K562 (cell line): Measurements from ENCODE around the gene NAB1. TPM values are rescaled to one million over a fixed set of nuclear protein-coding genes. Genes with fewer than 3 reads are reported as not detected.

Experiments
- ATAC-seq: fragments of 200-7000 bp; cut with Tn5 transposase; 3 replicates; pipeline ENCODE4 v1.9.1; 2020; ENCODE audit warnings: moderate library complexity
- BruUV-seq: library from RNA; stranded (reverse); fragments of 400-500 nt; replicated peaks from 2 replicates; lab custom pipeline; 2021; lab: Mats Ljungman, UMichigan
- CTCF ChIA-PET: fragments of 300-600 bp; formaldehyde crosslinking; extraction: SDS; loops from one replicate; lab custom pipeline; 2021; ENCODE audit warnings: low intra/inter-chr PET ratio; lab: Yijun Ruan, JAX
- POLR2A ChIA-PET: fragments of 300-600, 350-650 bp; sonication (Branson Sonifier 250); formaldehyde crosslinking; extraction: SDS; loops from one replicate; lab custom pipeline; 2021; ENCODE audit warnings: antibody characterized with exemption, inconsistent platforms; lab: Yijun Ruan, JAX
- DNase-seq, 4 experiments: peaks; one replicate each; pipeline versions ENCODE4 v3.0.0 to v3.0.0-alpha.2; 2011 to 2018; ENCODE audit warnings: low spot score in 3 of 4, mixed read lengths in 3 of 4; ENCODE audit errors: extremely low read depth in 1 of 4
- FAIRE-seq: peaks from 2 replicates; lab custom pipeline; 2011; peaks lifted over from hg19 to GRCh38; lab: Jason Lieb, UNC
- H2AFZ ChIP-seq: 2 replicates; pipeline ENCODE4 v1.6.0; 2011; ENCODE audit warnings: low read depth, low read length, control low read depth, inconsistent platforms
- H3K27ac ChIP-seq: fragments of 200-600 bp; 3 replicates; pipeline ENCODE4 v1.8.0; 2011; ENCODE audit warnings: low read depth, mild to moderate bottlenecking, control low read depth, inconsistent platforms, low read length, moderate library complexity, mixed read lengths; ENCODE audit errors: extremely low read depth
- H3K27me3 ChIP-seq, 2 experiments: fragments of 300-600 bp in 1 of 2; 2 replicates in 1 of 2; 3 replicates in 1 of 2; pipeline versions ENCODE4 v1.6.0 to v1.8.0; 2011; ENCODE audit warnings: inconsistent platforms in 2 of 2, low read length in 2 of 2, mild to moderate bottlenecking in 1 of 2, mixed read lengths in 1 of 2, moderate library complexity in 1 of 2; ENCODE audit not compliant: control insufficient read depth in 2 of 2, insufficient read depth in 2 of 2
- H3K36me3 ChIP-seq: fragments of 300-600 bp; 3 replicates; pipeline ENCODE4 v1.8.0; 2011; ENCODE audit warnings: mild to moderate bottlenecking, low read length, inconsistent platforms; ENCODE audit not compliant: control insufficient read depth, insufficient read depth
- H3K4me1 ChIP-seq, 2 experiments: fragments of 200-600 bp in 1 of 2; replicated peaks in 1 of 2; 2 replicates in 1 of 2; 3 replicates in 1 of 2; pipeline versions ENCODE4 v1.5.1 to v1.8.0; 2011; ENCODE audit warnings: inconsistent platforms in 2 of 2, low read length in 2 of 2, mild to moderate bottlenecking in 1 of 2, mixed read lengths in 1 of 2, moderate library complexity in 1 of 2; ENCODE audit not compliant: control insufficient read depth in 2 of 2, insufficient read depth in 2 of 2
- H3K4me2 ChIP-seq: 2 replicates; pipeline ENCODE4 v1.6.1; 2011; ENCODE audit warnings: low read length, control low read depth, inconsistent platforms, mixed read lengths; ENCODE audit not compliant: insufficient read depth
- H3K4me3 ChIP-seq: fragments of 200-600 bp; sonication (generic), shearing (Covaris generic); 2 replicates; pipeline ENCODE4 v1.5.1; 2016; ENCODE audit warnings: control low read depth, inconsistent platforms
- H3K79me2 ChIP-seq: fragments of 200-600 bp; 3 replicates; pipeline ENCODE4 v1.8.0; 2011; ENCODE audit warnings: low read length, inconsistent platforms; ENCODE audit not compliant: control insufficient read depth, insufficient read depth
- H3K9ac ChIP-seq, 2 experiments: 2 replicates each; pipeline versions ENCODE4 v1.6.0 to v1.6.1; 2011; ENCODE audit warnings: low read depth in 2 of 2, low read length in 2 of 2, control low read depth in 1 of 2, inconsistent platforms in 1 of 2, mild to moderate bottlenecking in 1 of 2, mixed read lengths in 1 of 2; ENCODE audit not compliant: insufficient read depth in 1 of 2
- H3K9me1 ChIP-seq: one replicate; pipeline ENCODE4 v1.6.0; 2011; ENCODE audit warnings: inconsistent platforms, mild to moderate bottlenecking, low read length, moderate library complexity; ENCODE audit not compliant: control insufficient read depth, insufficient read depth
- H3K9me3 ChIP-seq: replicated peaks from 2 replicates; pipeline ENCODE4 v1.5.1; 2011; ENCODE audit warnings: low read depth, low read length, inconsistent platforms; ENCODE audit not compliant: control insufficient read depth, insufficient read depth
- H4K20me1 ChIP-seq: replicated peaks from 2 replicates; pipeline ENCODE4 v1.6.1; 2011; ENCODE audit warnings: low read length, inconsistent platforms, mixed read lengths; ENCODE audit not compliant: control insufficient read depth, insufficient read depth
- E2F1 ChIP-seq: sonication (generic); formaldehyde crosslinking; IDR thresholded peaks from 2 replicates; pipeline ENCODE4 v1.8.1; 2023; ENCODE audit warnings: mild to moderate bottlenecking, missing genetic modification reagents, moderate library complexity
- JUND ChIP-seq, 2 experiments: IDR thresholded peaks; 2 replicates in 1 of 2; 3 replicates in 1 of 2; pipeline ENCODE4 v1.6.1; 2011; ENCODE audit warnings: borderline replicate concordance in 2 of 2, low read depth in 2 of 2, low read length in 2 of 2, improper control_type of control experiment in 1 of 2, missing biosample characterization in 1 of 2, missing genetic modification characterization in 1 of 2, missing genetic modification reagents in 1 of 2
- NFE2 ChIP-seq: IDR thresholded peaks from 2 replicates; pipeline ENCODE4 v1.6.1; 2014; ENCODE audit warnings: antibody characterized with exemption, low read depth
- NFXL1 ChIP-seq: fragments of 450-650 bp; formaldehyde crosslinking; IDR thresholded peaks from 2 replicates; pipeline ENCODE4 v1.4.0; 2021; ENCODE audit warnings: mild to moderate bottlenecking
- PRDM10 ChIP-seq: fragments of 450-650 bp; IDR thresholded peaks from 2 replicates; pipeline ENCODE4 v1.6.1; 2018; ENCODE audit not compliant: partially characterized antibody
- TAL1 ChIP-seq: fragments of 450-650 bp; IDR thresholded peaks from 2 replicates; pipeline ENCODE4 v1.6.1; 2016; ENCODE audit warnings: mild to moderate bottlenecking
- WGBS: fragments of 100-300 bp; shearing (Covaris generic); methylation state at CpG from one replicate; pipeline ENCODE4 v1.1.6; 2016; ENCODE audit warnings: low coverage, mixed read lengths; ENCODE audit not compliant: insufficient coverage; ENCODE audit errors: missing lambda C conversion rate; 5-methylcytosine and 5-hydroxymethylcytosine counted together
- in situ Hi-C: fragments of 300-500 bp; cut with MboI; formaldehyde crosslinking; loops from 4 replicates; pipeline ENCODE4 v1.15.0; 2018; ENCODE audit warnings: inconsistent platforms, mixed read lengths
- intact Hi-C: fragments of 100-400 bp; cut with micrococcal nuclease; formaldehyde crosslinking; loops from 2 replicates; pipeline ENCODE4 v1.14.2; 2022
- polyA plus RNA-seq, 8 experiments: library from polyadenylated mRNA; depleted of rRNA in 4 of 8; stranded (reverse) in 5 of 8; unstranded in 3 of 8; fragments of >200 nt; fragmentation: Nextera tagmentation in 2 of 8; fragmentation: Illumina TruSeq in 1 of 8; extraction: Ambion mirVana in 2 of 8; extraction: Trizol in 1 of 8; gene quantifications; 2 replicates each; pipeline versions ENCODE4 v1.2.1 to v1.2.3, GENCODE V29; 2011 to 2014; ENCODE audit warnings: inconsistent platforms in 1 of 8, missing spikeins in 1 of 8
- total RNA-seq, 7 experiments: library from RNA; depleted of rRNA in 6 of 7; stranded (reverse); fragments of >200 nt in 6 of 7; fragmentation: Illumina TruSeq in 2 of 7; extraction: Trizol in 2 of 7; gene quantifications; 2 replicates each; pipeline versions ENCODE4 v1.2.1 to v1.2.3, GENCODE V29; 2011 to 2021; ENCODE audit warnings: low replicate concordance in 1 of 7
- TF ChIP-seq, protein P1 (sequence below): sonication (generic); formaldehyde crosslinking; IDR thresholded peaks from 2 replicates; pipeline ENCODE4 v1.8.1; 2023; ENCODE audit warnings: mild to moderate bottlenecking, missing genetic modification reagents
- TF ChIP-seq, protein P2 (sequence below): fragments of 450-650 bp; IDR thresholded peaks from 2 replicates; pipeline ENCODE4 v1.6.1; 2017; ENCODE audit warnings: antibody characterized with exemption, mild to moderate bottlenecking

The NAB1 gene
- total and polyA plus RNA-seq, 9 of the 15 experiments (the other 6 are each of a cell fraction or from before 2014, with no cell fraction given), result 3.1 to 23.0 (median 16.3) TPM

DNA sequence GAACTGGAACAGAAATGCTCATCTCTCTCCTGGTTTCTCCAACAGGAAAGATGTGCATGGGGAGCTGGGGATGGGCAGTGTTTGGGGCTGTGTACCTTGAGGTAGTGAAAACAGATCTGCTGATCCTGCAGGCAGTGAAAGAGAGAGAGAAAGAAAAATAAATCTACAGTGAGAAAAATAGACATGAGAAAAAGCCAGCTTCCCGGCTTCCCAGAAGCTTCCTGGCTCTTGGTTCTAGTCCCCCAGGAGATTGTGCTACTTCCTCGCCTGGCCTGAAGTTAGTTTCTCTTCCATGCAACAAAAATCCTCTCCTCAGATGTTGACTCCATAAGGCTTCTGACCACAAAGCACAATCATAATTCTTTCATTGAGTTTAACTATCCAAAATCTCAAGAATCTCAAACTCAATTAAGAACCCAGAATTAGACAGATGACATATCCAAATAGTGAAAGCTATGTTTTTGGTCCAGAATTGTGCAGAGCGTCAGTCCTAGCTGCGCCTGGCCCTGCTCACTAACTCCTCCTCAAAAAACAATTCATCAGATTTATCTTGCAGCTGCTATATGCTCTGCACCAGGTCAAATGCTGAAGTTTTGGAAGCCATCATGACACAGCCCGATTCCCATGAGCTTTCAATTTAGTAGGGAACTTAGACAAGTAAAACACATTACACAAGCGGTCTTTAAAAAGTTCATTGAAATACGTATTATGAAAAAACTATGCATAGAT is 20.1 kb upstream of the NAB1 start:
- 27% methylated on average over 6 of the region's 7 CpGs for WGBS
- Histone ChIP-seq H3K79me2 (no peaks in the 10 kb centered on the region), H3K9me3 (no peaks in the 10 kb centered on the region), H3K4me1 (no peaks in the 10 kb centered on the region; a peak in 2 of 5 replicates), H3K4me2 (no peak overlapping the region; the same call in 1 of the 2 replicates), H3K9ac (no peak overlapping the region), H2AFZ (peak overlapping the region; percentile 63), H3K27me3 (no peaks in the 10 kb centered on the region), H4K20me1 (no peaks in the 10 kb centered on the region), H3K9me1 (no peaks in the 10 kb centered on the region), H3K27ac (no peak overlapping the region), H3K36me3 (no peaks in the 10 kb centered on the region), H3K4me3 (no peak overlapping the region)
- intact Hi-C loops, result no loop called here
- ATAC-seq (peak; percentile 83), DNase-seq (peak in 2 of 4 experiments; percentile 36 to 37), FAIRE-seq (peak; percentile 86)
- ChIA-PET POLR2A (interaction anchor here (0.7 kb wide), 1 partner anchor 18 kb away, joined by 3 read pairs; no protein-coding TSS in a partner anchor), CTCF (no interaction called here)
- in situ Hi-C loops, result no loop called here
- no TSS peak for BruUV-seq
- TF ChIP-seq NFE2 (peak; percentile 78), PRDM10 (no peak), JUND (IDR thresholded peaks at IDR 0.05; ENCODE audit: borderline replicate concordance, low read depth, low read length) (no peak), JUND (tag; IDR thresholded peaks at IDR 0.05; ENCODE audit: borderline replicate concordance, low read depth, low read length) (no peak), TAL1 (no peak), NFXL1 (CRISPR knock-in tag) (no peak), E2F1 (CRISPR knock-in tag) (no peak)
- TF ChIP-seq, protein P1, sequence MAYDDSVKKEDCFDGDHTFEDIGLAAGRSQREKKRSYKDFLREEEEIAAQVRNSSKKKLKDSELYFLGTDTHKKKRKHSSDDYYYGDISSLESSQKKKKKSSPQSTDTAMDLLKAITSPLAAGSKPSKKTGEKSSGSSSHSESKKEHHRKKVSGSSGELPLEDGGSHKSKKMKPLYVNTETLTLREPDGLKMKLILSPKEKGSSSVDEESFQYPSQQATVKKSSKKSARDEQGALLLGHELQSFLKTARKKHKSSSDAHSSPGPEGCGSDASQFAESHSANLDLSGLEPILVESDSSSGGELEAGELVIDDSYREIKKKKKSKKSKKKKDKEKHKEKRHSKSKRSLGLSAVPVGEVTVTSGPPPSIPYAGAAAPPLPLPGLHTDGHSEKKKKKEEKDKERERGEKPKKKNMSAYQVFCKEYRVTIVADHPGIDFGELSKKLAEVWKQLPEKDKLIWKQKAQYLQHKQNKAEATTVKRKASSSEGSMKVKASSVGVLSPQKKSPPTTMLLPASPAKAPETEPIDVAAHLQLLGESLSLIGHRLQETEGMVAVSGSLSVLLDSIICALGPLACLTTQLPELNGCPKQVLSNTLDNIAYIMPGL, result no peak
- TF ChIP-seq, protein P2, sequence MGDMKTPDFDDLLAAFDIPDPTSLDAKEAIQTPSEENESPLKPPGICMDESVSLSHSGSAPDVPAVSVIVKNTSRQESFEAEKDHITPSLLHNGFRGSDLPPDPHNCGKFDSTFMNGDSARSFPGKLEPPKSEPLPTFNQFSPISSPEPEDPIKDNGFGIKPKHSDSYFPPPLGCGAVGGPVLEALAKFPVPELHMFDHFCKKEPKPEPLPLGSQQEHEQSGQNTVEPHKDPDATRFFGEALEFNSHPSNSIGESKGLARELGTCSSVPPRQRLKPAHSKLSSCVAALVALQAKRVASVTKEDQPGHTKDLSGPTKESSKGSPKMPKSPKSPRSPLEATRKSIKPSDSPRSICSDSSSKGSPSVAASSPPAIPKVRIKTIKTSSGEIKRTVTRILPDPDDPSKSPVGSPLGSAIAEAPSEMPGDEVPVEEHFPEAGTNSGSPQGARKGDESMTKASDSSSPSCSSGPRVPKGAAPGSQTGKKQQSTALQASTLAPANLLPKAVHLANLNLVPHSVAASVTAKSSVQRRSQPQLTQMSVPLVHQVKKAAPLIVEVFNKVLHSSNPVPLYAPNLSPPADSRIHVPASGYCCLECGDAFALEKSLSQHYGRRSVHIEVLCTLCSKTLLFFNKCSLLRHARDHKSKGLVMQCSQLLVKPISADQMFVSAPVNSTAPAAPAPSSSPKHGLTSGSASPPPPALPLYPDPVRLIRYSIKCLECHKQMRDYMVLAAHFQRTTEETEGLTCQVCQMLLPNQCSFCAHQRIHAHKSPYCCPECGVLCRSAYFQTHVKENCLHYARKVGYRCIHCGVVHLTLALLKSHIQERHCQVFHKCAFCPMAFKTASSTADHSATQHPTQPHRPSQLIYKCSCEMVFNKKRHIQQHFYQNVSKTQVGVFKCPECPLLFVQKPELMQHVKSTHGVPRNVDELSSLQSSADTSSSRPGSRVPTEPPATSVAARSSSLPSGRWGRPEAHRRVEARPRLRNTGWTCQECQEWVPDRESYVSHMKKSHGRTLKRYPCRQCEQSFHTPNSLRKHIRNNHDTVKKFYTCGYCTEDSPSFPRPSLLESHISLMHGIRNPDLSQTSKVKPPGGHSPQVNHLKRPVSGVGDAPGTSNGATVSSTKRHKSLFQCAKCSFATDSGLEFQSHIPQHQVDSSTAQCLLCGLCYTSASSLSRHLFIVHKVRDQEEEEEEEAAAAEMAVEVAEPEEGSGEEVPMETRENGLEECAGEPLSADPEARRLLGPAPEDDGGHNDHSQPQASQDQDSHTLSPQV, result no peak
